Activated effector memory CD4-positive, alpha-beta T cell treated with anti-CD3 and anti-CD28 coated beads, Interleukin-2, amount 50 U/mL, for 16 hours (primary cell): ENCODE data around the gene PM20D2.

Experiments used
- DNase-seq: peaks from one replicate; pipeline ENCODE4 v3.0.0-alpha.2; 2020

The PM20D2 gene

GRCh38 chr6:89204096-89204495, 58.2 kb downstream of the PM20D2 start:
- no peak for DNase-seq

- DNase-seq = no peak
Observed at GRCh38 chr6:89205819-89206218, 60.0 kb downstream of the PM20D2 start.

- no peak for DNase-seq
Observed at GRCh38 chr6:89208551-89208950, 62.7 kb downstream of the PM20D2 start.

- no peak for DNase-seq
Observed at GRCh38 chr6:89209457-89209856, 63.6 kb downstream of the PM20D2 start.

DNA sequence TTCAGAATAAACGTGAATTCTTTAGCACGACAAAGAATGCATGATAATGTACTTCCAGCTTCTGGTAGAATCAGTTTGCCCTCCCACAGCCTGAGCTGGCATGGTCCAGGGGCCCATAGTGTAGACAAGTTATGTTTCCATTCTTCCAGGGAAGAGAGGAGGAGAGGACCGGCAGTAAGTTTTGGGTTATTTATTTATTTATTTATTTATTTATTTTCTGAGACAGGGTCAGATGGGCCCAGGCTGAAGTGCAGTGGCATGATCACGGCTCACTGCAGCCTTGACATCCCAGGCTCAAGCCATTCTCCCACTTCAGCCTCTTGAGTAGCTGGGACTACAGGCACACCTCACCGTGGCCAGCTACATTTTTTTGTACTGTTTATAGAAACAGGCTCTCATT, 66.6 kb downstream of the PM20D2 start:
- no peak for DNase-seq

- DNase-seq = no peak
Observed at GRCh38 chr6:89214197-89214596, 68.3 kb downstream of the PM20D2 start.
